Loucy (cell line): ENCODE measurements around the gene SOST.

Experiments
- EZH2phosphoT487 ChIP-seq: fragments of 200-600 bp; IDR thresholded peaks from 2 replicates; pipeline ENCODE4 v1.6.1; 2018; ENCODE audit warnings: antibody characterized with exemption, mild to moderate bottlenecking, moderate library complexity, borderline replicate concordance
- TF ChIP-seq, protein P1 (sequence below): fragments of 200-600 bp; sonication (generic); conservative IDR thresholded peaks from 2 replicates; pipeline ENCODE4 v1.5.1; 2014; ENCODE audit warnings: mild to moderate bottlenecking, antibody characterized with exemption, low read length

DNA sequence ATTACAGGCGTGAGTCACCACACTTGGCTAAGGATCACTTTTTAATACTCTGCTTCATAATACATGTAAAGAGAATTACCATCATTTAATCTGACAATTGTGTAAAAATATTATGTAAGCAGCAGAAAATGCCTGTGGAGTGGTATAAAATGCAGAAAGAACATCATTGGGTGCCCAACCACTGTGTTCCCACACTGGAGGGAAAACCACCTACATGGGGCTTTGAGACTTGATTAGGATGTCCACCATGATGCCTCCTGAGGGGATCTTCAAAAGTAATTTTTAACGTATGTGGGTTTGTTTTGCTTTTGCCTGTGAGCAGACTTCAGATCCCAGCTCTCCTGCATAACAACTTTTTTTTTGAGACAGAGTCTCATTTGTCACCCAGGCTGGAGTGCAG lies 40.5 kb upstream of the SOST start:
- TF ChIP-seq, protein P1, sequence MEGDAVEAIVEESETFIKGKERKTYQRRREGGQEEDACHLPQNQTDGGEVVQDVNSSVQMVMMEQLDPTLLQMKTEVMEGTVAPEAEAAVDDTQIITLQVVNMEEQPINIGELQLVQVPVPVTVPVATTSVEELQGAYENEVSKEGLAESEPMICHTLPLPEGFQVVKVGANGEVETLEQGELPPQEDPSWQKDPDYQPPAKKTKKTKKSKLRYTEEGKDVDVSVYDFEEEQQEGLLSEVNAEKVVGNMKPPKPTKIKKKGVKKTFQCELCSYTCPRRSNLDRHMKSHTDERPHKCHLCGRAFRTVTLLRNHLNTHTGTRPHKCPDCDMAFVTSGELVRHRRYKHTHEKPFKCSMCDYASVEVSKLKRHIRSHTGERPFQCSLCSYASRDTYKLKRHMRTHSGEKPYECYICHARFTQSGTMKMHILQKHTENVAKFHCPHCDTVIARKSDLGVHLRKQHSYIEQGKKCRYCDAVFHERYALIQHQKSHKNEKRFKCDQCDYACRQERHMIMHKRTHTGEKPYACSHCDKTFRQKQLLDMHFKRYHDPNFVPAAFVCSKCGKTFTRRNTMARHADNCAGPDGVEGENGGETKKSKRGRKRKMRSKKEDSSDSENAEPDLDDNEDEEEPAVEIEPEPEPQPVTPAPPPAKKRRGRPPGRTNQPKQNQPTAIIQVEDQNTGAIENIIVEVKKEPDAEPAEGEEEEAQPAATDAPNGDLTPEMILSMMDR = no peak
- no peak for TF ChIP-seq EZH2phosphoT487
